ENCODE data around the gene LPCAT1.

LPCAT1 gene

GRCh38 chr5:1421521-1422341 is 102.0 kb downstream of the LPCAT1 start:
- no peaks in the 10 kb centered on the region for H3K9me3 ChIP-seq (replicated peaks; ENCODE audit: low read length)
- no peaks in the 10 kb centered on the region for H3K36me3 ChIP-seq (ENCODE audit: insufficient read depth, low read length)
- no peak overlapping the region for H3K9ac ChIP-seq (ENCODE audit: low read depth, low read length)
- H3K4me2 ChIP-seq (ENCODE audit: low read length) = no peak overlapping the region
- H3K27me3 ChIP-seq (ENCODE audit: control insufficient read depth, insufficient read depth, low read length) = peaks cover 11% of the 10 kb centered on the region
- H3K4me3 ChIP-seq (ENCODE audit: low read length) = no peak overlapping the region
- peaks cover 3% of the 10 kb centered on the region for H3K4me1 ChIP-seq (ENCODE audit: control insufficient read depth, insufficient read depth, low read length)

DNA sequence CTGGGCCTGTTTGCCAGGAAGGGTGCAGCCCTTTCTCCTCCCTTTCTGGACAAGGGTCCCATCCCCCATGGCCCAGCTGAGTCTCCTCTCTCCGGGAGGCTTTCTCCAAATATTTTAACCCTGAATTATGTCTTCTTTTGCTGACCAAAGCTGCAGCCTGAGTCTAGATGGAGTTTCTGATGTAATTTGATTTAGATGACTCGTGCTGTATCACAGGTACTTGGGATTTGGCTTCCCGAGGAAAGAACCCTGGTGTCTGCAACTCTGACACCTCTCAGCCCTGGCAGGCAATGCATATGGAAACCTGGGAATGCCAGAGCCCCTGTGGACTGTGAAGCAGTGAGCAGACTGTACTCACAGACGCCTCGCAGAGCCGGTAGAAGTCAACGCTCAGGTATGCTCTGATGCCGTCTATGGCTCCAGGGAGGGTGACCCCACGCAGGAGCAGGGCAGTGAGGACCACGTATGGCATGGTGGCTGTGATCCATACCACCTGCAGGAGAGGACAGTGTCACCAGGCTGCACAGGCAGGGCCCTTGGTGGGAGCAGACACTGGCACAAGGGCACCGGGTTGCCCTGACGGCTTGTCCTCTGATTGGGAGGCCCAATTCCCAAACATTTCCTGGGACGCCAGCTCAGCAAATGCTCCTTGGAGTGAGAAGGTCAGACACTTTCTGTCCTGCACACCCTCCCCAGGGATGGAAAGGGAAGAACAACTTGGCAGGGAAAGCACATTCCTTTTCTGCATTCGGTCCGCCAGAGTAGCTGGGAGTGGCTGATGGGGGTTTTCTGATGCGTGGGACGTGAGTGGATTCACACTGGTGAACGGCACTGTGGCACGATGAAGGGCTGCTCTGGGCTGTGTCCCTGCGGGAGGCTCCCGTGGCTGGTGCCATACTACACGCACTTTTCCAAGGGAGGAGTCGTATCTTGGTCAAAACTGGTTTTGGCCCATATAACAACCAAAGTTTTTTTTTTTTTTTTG is 103.3 kb downstream of the LPCAT1 start:
- Histone ChIP-seq H3K4me2 (ENCODE audit: low read length) (peak overlapping the region; percentile 55), H3K36me3 (ENCODE audit: insufficient read depth, low read length) (no peaks in the 10 kb centered on the region), H3K9ac (ENCODE audit: low read depth, low read length) (no peak overlapping the region), H3K4me1 (ENCODE audit: control insufficient read depth, insufficient read depth, low read length) (peaks cover 3% of the 10 kb centered on the region), H3K9me3 (replicated peaks; ENCODE audit: low read length) (no peaks in the 10 kb centered on the region), H3K27me3 (ENCODE audit: control insufficient read depth, insufficient read depth, low read length) (peaks cover 8% of the 10 kb centered on the region), H3K4me3 (ENCODE audit: low read length) (no peak overlapping the region)

DNA sequence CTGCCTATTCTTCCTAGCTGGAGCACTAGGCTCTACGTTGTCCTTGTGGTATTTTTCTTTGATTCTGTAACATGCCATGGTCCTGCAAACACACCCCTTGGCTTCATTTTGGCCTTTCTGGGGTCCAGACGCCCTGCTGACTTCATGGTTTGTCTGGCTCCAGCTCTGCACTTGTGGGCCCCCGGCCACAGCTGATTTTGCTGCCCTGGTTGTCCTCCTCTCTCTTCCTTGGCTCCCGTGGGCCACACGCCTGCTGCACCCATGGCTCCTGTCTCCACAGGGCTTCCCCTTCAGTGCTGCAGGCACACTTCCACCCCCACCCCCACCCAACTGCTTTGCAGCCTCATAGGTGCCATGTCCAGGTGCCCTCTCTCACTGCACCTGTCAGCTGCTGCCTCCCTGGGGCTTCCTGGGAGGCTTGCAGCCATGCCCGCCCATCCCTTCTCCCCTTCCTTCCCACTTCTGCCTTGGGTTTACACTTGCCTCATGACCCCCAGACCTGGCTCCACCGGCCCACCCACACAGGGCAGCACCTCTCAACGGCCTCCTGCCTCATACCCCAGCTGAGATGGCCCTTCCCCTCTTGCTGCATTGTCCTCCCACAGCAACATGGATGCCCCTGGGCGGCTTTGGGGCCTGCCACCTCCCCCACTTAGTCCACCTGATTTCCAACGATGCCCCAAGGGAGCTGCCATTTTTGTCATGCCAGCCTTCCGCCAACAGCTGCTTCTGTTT is 104.1 kb downstream of the LPCAT1 start:
- H3K36me3 ChIP-seq (ENCODE audit: insufficient read depth, low read length) = no peaks in the 10 kb centered on the region
- no peak overlapping the region for H3K9ac ChIP-seq (ENCODE audit: low read depth, low read length)
- H3K4me2 ChIP-seq (ENCODE audit: low read length) = no peak overlapping the region
- H3K4me3 ChIP-seq (ENCODE audit: low read length) = no peak overlapping the region
- H3K4me1 ChIP-seq (ENCODE audit: control insufficient read depth, insufficient read depth, low read length) = peaks cover 3% of the 10 kb centered on the region
- H3K9me3 ChIP-seq (replicated peaks; ENCODE audit: low read length) = no peaks in the 10 kb centered on the region
- peaks cover 11% of the 10 kb centered on the region for H3K27me3 ChIP-seq (ENCODE audit: control insufficient read depth, insufficient read depth, low read length)

GRCh38 chr5:1418921-1419280 is 104.9 kb downstream of the LPCAT1 start:
- H3K4me2 ChIP-seq (ENCODE audit: low read length) = no peak overlapping the region
- peaks cover 3% of the 10 kb centered on the region for H3K4me1 ChIP-seq (ENCODE audit: control insufficient read depth, insufficient read depth, low read length)
- no peak overlapping the region for H3K4me3 ChIP-seq (ENCODE audit: low read length)
- peaks cover 15% of the 10 kb centered on the region for H3K27me3 ChIP-seq (ENCODE audit: control insufficient read depth, insufficient read depth, low read length)
- H3K36me3 ChIP-seq (ENCODE audit: insufficient read depth, low read length) = no peaks in the 10 kb centered on the region
- H3K9me3 ChIP-seq (replicated peaks; ENCODE audit: low read length) = no peaks in the 10 kb centered on the region
- no peak overlapping the region for H3K9ac ChIP-seq (ENCODE audit: low read depth, low read length)

- H3K4me3 ChIP-seq (ENCODE audit: low read length) = no peak overlapping the region
- H3K4me1 ChIP-seq (ENCODE audit: control insufficient read depth, insufficient read depth, low read length) = peaks cover 3% of the 10 kb centered on the region
- H3K4me2 ChIP-seq (ENCODE audit: low read length) = no peak overlapping the region
- H3K36me3 ChIP-seq (ENCODE audit: insufficient read depth, low read length) = no peaks in the 10 kb centered on the region
- no peak overlapping the region for H3K9ac ChIP-seq (ENCODE audit: low read depth, low read length)
- H3K27me3 ChIP-seq (ENCODE audit: control insufficient read depth, insufficient read depth, low read length) = peaks cover 20% of the 10 kb centered on the region
- H3K9me3 ChIP-seq (replicated peaks; ENCODE audit: low read length) = no peaks in the 10 kb centered on the region
Measured at GRCh38 chr5:1418238-1418920, 105.4 kb downstream of the LPCAT1 start.

DNA sequence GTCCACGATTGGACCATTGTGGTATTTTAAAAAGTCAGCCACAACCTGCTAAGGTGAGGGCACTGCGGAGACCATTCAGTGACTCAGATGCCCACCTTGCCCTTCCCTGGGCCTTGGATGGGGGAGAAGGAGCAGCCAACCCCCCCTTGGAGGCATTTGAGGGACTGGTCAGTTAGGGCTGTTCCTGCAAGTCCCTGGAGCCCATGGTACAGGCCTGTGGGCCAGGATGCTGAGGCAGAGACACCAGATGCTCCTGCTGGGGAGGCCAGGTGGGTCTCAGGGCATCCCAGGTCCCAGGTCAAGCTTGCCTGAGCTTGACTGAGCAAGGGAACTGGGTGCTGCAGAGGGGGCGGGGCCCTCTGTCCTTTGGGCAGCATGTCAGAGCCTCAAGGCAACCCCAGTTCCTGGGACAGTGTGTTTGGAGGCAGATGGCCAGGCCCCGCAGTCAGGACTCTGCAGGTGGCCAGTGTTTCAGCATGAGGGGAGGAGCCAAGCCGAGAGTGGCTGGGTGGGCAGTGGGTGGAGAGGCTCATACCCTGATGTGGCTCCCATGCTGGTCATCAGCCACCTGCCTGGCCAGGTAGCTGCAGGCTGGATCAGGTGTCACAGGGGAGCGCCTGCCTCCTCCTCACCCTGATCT is 106.1 kb downstream of the LPCAT1 start:
- H3K4me1 ChIP-seq (ENCODE audit: control insufficient read depth, insufficient read depth, low read length) = peaks cover 3% of the 10 kb centered on the region

GRCh38 chr5:1416856-1417469 is 106.8 kb downstream of the LPCAT1 start:
- no peak overlapping the region for H3K4me3 ChIP-seq (ENCODE audit: low read length)
- no peaks in the 10 kb centered on the region for H3K36me3 ChIP-seq (ENCODE audit: insufficient read depth, low read length)
- H3K9me3 ChIP-seq (replicated peaks; ENCODE audit: low read length) = no peaks in the 10 kb centered on the region
- H3K9ac ChIP-seq (ENCODE audit: low read depth, low read length) = no peak overlapping the region
- peaks cover 30% of the 10 kb centered on the region for H3K27me3 ChIP-seq (ENCODE audit: control insufficient read depth, insufficient read depth, low read length)
- H3K4me1 ChIP-seq (ENCODE audit: control insufficient read depth, insufficient read depth, low read length) = peaks cover 3% of the 10 kb centered on the region
- H3K4me2 ChIP-seq (ENCODE audit: low read length) = no peak overlapping the region

More for the DNA sequence above, 106.1 kb downstream of the LPCAT1 start:
- H3K36me3 ChIP-seq (ENCODE audit: insufficient read depth, low read length) = no peaks in the 10 kb centered on the region
- no peak overlapping the region for H3K4me2 ChIP-seq (ENCODE audit: low read length)
- H3K4me3 ChIP-seq (ENCODE audit: low read length) = no peak overlapping the region
- peaks cover 27% of the 10 kb centered on the region for H3K27me3 ChIP-seq (ENCODE audit: control insufficient read depth, insufficient read depth, low read length)
- no peaks in the 10 kb centered on the region for H3K9me3 ChIP-seq (replicated peaks; ENCODE audit: low read length)
- H3K9ac ChIP-seq (ENCODE audit: low read depth, low read length) = no peak overlapping the region

DNA sequence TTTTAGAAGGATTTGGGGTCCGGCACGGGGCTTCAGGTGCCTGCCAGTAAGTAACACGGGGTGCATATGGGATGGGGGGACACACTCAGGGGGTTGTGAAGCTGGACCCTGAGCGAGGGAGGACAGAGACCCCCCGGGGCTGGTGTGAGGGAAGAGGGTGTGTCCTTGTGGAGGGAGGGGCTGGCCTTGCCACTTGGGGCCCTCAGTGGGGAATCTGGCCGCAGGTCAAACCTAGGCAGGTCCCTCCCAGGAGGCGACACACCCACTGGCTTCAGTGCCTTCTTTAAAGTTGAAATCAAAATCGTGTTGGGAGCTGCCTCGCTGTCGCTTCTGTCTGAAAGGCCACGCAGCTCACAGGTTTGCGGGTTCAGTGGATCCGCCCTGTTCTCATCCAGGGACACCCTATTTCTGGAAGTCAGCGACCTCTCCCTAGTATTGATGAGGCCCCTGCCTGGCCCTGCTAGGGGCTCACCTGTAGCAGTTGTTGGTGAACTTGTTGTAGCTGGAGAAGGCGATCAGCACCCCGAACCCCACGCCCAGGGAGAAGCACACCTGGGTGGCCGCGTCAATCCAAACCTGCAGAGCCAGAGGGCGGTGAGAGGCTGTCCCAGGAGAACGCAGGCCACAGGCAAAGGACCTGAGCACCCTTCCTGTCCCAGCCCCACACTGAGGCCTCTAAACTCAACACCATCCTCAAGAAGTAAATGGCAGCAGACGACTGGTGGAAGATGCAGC is 108.0 kb downstream of the LPCAT1 start:
- peaks cover 3% of the 10 kb centered on the region for H3K4me1 ChIP-seq (ENCODE audit: control insufficient read depth, insufficient read depth, low read length)
- H3K9ac ChIP-seq (ENCODE audit: low read depth, low read length) = no peak overlapping the region
- no peak overlapping the region for H3K4me2 ChIP-seq (ENCODE audit: low read length)
- H3K4me3 ChIP-seq (ENCODE audit: low read length) = no peak overlapping the region
- H3K27me3 ChIP-seq (ENCODE audit: control insufficient read depth, insufficient read depth, low read length) = peaks cover 30% of the 10 kb centered on the region
- no peaks in the 10 kb centered on the region for H3K9me3 ChIP-seq (replicated peaks; ENCODE audit: low read length)
- no peaks in the 10 kb centered on the region for H3K36me3 ChIP-seq (ENCODE audit: insufficient read depth, low read length)

DNA sequence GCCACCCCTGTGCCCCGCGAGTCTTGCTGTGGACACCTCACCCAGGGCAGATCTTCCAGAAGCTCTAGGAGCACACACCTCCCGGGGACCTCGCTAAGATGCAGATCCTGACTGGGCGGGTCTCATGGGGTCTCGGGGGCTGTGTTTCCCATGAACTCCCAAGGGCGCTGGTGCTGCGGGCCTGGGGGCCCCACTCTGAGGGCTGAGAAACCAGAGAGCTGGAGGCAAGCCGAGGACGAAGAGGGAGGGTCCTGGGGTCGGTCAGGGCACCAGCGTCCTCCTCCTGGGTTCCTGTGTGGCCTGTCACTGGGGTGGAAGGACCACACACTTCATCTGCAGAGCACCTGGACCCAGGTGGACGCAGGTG is 108.7 kb downstream of the LPCAT1 start:
- H3K9me3 ChIP-seq (replicated peaks; ENCODE audit: low read length) = no peaks in the 10 kb centered on the region
- H3K9ac ChIP-seq (ENCODE audit: low read depth, low read length) = no peak overlapping the region
- H3K4me3 ChIP-seq (ENCODE audit: low read length) = no peak overlapping the region
- no peak overlapping the region for H3K4me2 ChIP-seq (ENCODE audit: low read length)
- H3K27me3 ChIP-seq (ENCODE audit: control insufficient read depth, insufficient read depth, low read length) = peaks cover 26% of the 10 kb centered on the region
- no peaks in the 10 kb centered on the region for H3K4me1 ChIP-seq (ENCODE audit: control insufficient read depth, insufficient read depth, low read length)
- H3K36me3 ChIP-seq (ENCODE audit: insufficient read depth, low read length) = no peaks in the 10 kb centered on the region
